Fibroblast of mammary gland (primary cell): ENCODE results near the gene NTM.

Experiments used
- DNase-seq: peaks from one replicate; pipeline ENCODE4 v3.0.0-alpha.2; 2010; ENCODE audit warnings: low read depth
- H3K4me3 ChIP-seq: 2 replicates; pipeline ENCODE4 v1.5.1; 2011; ENCODE audit warnings: low read depth, mild to moderate bottlenecking, low read length, moderate library complexity; ENCODE audit not compliant: control insufficient read depth
- CTCF ChIP-seq: conservative IDR thresholded peaks from 2 replicates; pipeline ENCODE4 v1.5.1; 2011; ENCODE audit warnings: low read depth, low read length, inconsistent platforms; ENCODE audit not compliant: control insufficient read depth, insufficient read depth

Gene NTM

GRCh38 chr11:131412061-131412460 is 41.6 kb downstream of the NTM start:
- H3K4me3 ChIP-seq = no peak overlapping the region
- no peak for TF ChIP-seq CTCF
- no peak for DNase-seq

- no peak overlapping the region for H3K4me3 ChIP-seq
- no peak for TF ChIP-seq CTCF
- no peak for DNase-seq
These were observed 42.8 kb downstream of the NTM start for GRCh38 chr11:131413217-131413616.

GRCh38 chr11:131418189-131418588 is 47.8 kb downstream of the NTM start:
- no peak for TF ChIP-seq CTCF
- DNase-seq = no peak
- no peak overlapping the region for H3K4me3 ChIP-seq

GRCh38 chr11:131421066-131421855 is 50.8 kb downstream of the NTM start:
- DNase-seq = no peak
- no peak overlapping the region for H3K4me3 ChIP-seq
- TF ChIP-seq CTCF = no peak

- DNase-seq = no peak
- no peak for TF ChIP-seq CTCF
These were observed 51.6 kb downstream of the NTM start for GRCh38 chr11:131422029-131422428.

GRCh38 chr11:131422496-131422895 is 52.1 kb downstream of the NTM start:
- DNase-seq = no peak
- no peak for TF ChIP-seq CTCF
- no peak overlapping the region for H3K4me3 ChIP-seq

More at GRCh38 chr11:131422029-131422428, 51.6 kb downstream of the NTM start:
- no peak overlapping the region for H3K4me3 ChIP-seq
